ENCODE results near the gene CNTROB.

DNA sequence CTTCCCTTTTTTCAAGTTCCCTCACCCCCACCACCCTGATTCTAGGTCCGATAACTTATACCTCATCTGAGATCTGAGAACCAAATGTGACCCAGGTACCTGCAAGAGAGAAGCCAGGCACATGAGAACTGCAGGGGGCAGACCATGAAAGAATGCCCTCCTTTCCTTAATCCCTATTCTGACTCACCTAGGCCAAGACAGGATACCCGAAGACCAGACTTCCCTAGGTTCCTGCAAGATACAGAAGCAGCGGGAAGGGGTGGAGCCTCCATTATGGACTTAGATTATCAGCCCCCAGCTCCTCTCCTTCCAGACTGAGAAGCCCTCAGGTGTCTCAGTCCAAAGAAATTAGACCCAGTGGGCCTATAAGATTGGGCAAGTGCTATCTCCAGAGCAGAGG, 4.4 kb upstream of the CNTROB start:
- TF ChIP-seq EZH2phosphoT487 (IDR thresholded peaks at IDR 0.05; ENCODE audit: borderline replicate concordance, low read length) (no peak), CTCF (conservative IDR thresholded peaks at IDR 0.05; ENCODE audit: low read depth, low read length) (no peak)

Measured in PC-3 (cell line).